ENCODE results near the gene FAM43B.

Gene FAM43B

GRCh38 chr1:20552728-20553445, 514 bp downstream of the FAM43B start:
- Histone ChIP-seq H3K4me3 (ENCODE audit: low read depth, low read length) (peak overlapping the region; percentile 70), H3K27ac (ENCODE audit: low read depth, low read length) (no peak overlapping the region), H3K4me1 (ENCODE audit: control insufficient read depth, insufficient read depth, low read length, unreplicated experiment) (peaks cover 4% of the 10 kb centered on the region), H2AFZ (ENCODE audit: low read length, unreplicated experiment) (no peak overlapping the region), H3K79me2 (ENCODE audit: control insufficient read depth, insufficient read depth, low read length, unreplicated experiment) (no peaks in the 10 kb centered on the region), H3K36me3 (ENCODE audit: insufficient read depth, low read length) (no peaks in the 10 kb centered on the region), H3K27me3 (ENCODE audit: insufficient read depth, low read length) (peaks cover 34% of the 10 kb centered on the region)

- H3K4me1 ChIP-seq (ENCODE audit: control insufficient read depth, insufficient read depth, low read length, unreplicated experiment): peaks cover 11% of the 10 kb centered on the region
- H2AFZ ChIP-seq (ENCODE audit: low read length, unreplicated experiment): no peak overlapping the region
- peaks cover 34% of the 10 kb centered on the region for H3K27me3 ChIP-seq (ENCODE audit: insufficient read depth, low read length)
- H3K36me3 ChIP-seq (ENCODE audit: insufficient read depth, low read length): no peaks in the 10 kb centered on the region
- H3K79me2 ChIP-seq (ENCODE audit: control insufficient read depth, insufficient read depth, low read length, unreplicated experiment): no peaks in the 10 kb centered on the region
- no peak overlapping the region for H3K27ac ChIP-seq (ENCODE audit: low read depth, low read length)
- H3K4me3 ChIP-seq (ENCODE audit: low read depth, low read length): no peak overlapping the region
These were observed 2.8 kb downstream of the FAM43B start for GRCh38 chr1:20555025-20555757.

GRCh38 chr1:20555758-20556120, 3.4 kb downstream of the FAM43B start:
- H3K4me1 ChIP-seq (ENCODE audit: control insufficient read depth, insufficient read depth, low read length, unreplicated experiment): peaks cover 11% of the 10 kb centered on the region
- H3K4me3 ChIP-seq (ENCODE audit: low read depth, low read length): no peak overlapping the region
- no peak overlapping the region for H3K27ac ChIP-seq (ENCODE audit: low read depth, low read length)
- H3K27me3 ChIP-seq (ENCODE audit: insufficient read depth, low read length): peaks cover 36% of the 10 kb centered on the region
- no peaks in the 10 kb centered on the region for H3K36me3 ChIP-seq (ENCODE audit: insufficient read depth, low read length)
- no peaks in the 10 kb centered on the region for H3K79me2 ChIP-seq (ENCODE audit: control insufficient read depth, insufficient read depth, low read length, unreplicated experiment)
- H2AFZ ChIP-seq (ENCODE audit: low read length, unreplicated experiment): no peak overlapping the region

- Histone ChIP-seq H3K27me3 (ENCODE audit: insufficient read depth, low read length) (peaks cover 35% of the 10 kb centered on the region), H2AFZ (ENCODE audit: low read length, unreplicated experiment) (no peak overlapping the region), H3K4me1 (ENCODE audit: control insufficient read depth, insufficient read depth, low read length, unreplicated experiment) (peaks cover 7% of the 10 kb centered on the region), H3K27ac (ENCODE audit: low read depth, low read length) (no peak overlapping the region), H3K79me2 (ENCODE audit: control insufficient read depth, insufficient read depth, low read length, unreplicated experiment) (no peaks in the 10 kb centered on the region), H3K36me3 (ENCODE audit: insufficient read depth, low read length) (no peaks in the 10 kb centered on the region), H3K4me3 (ENCODE audit: low read depth, low read length) (no peak overlapping the region)
These were observed 5.8 kb downstream of the FAM43B start for GRCh38 chr1:20558191-20558590.

- Histone ChIP-seq H3K4me1 (ENCODE audit: control insufficient read depth, insufficient read depth, low read length, unreplicated experiment) (peaks cover 7% of the 10 kb centered on the region), H3K79me2 (ENCODE audit: control insufficient read depth, insufficient read depth, low read length, unreplicated experiment) (no peaks in the 10 kb centered on the region), H3K36me3 (ENCODE audit: insufficient read depth, low read length) (no peaks in the 10 kb centered on the region), H3K27me3 (ENCODE audit: insufficient read depth, low read length) (peaks cover 20% of the 10 kb centered on the region), H2AFZ (ENCODE audit: low read length, unreplicated experiment) (no peak overlapping the region), H3K4me3 (ENCODE audit: low read depth, low read length) (no peak overlapping the region), H3K27ac (ENCODE audit: low read depth, low read length) (no peak overlapping the region)
These were observed 8.6 kb downstream of the FAM43B start for GRCh38 chr1:20560966-20561365.

GRCh38 chr1:20565234-20565633, 12.9 kb downstream of the FAM43B start:
- H3K4me1 ChIP-seq (ENCODE audit: control insufficient read depth, insufficient read depth, low read length, unreplicated experiment): no peaks in the 10 kb centered on the region
- H3K79me2 ChIP-seq (ENCODE audit: control insufficient read depth, insufficient read depth, low read length, unreplicated experiment): no peaks in the 10 kb centered on the region
- peaks cover 33% of the 10 kb centered on the region for H3K27me3 ChIP-seq (ENCODE audit: insufficient read depth, low read length)
- H3K36me3 ChIP-seq (ENCODE audit: insufficient read depth, low read length): no peaks in the 10 kb centered on the region
- H3K27ac ChIP-seq (ENCODE audit: low read depth, low read length): no peak overlapping the region
- H3K4me3 ChIP-seq (ENCODE audit: low read depth, low read length): no peak overlapping the region
- H2AFZ ChIP-seq (ENCODE audit: low read length, unreplicated experiment): no peak overlapping the region

GRCh38 chr1:20569523-20570098, 17.2 kb downstream of the FAM43B start:
- Histone ChIP-seq H2AFZ (ENCODE audit: low read length, unreplicated experiment) (no peak overlapping the region), H3K27ac (ENCODE audit: low read depth, low read length) (no peak overlapping the region), H3K4me1 (ENCODE audit: control insufficient read depth, insufficient read depth, low read length, unreplicated experiment) (no peaks in the 10 kb centered on the region), H3K4me3 (ENCODE audit: low read depth, low read length) (no peak overlapping the region), H3K27me3 (ENCODE audit: insufficient read depth, low read length) (peaks cover 17% of the 10 kb centered on the region), H3K36me3 (ENCODE audit: insufficient read depth, low read length) (no peaks in the 10 kb centered on the region), H3K79me2 (ENCODE audit: control insufficient read depth, insufficient read depth, low read length, unreplicated experiment) (no peaks in the 10 kb centered on the region)

GRCh38 chr1:20571427-20571826, 19.1 kb downstream of the FAM43B start:
- H3K27me3 ChIP-seq (ENCODE audit: insufficient read depth, low read length): peaks cover 15% of the 10 kb centered on the region
- no peak overlapping the region for H3K27ac ChIP-seq (ENCODE audit: low read depth, low read length)
- no peak overlapping the region for H2AFZ ChIP-seq (ENCODE audit: low read length, unreplicated experiment)
- H3K4me1 ChIP-seq (ENCODE audit: control insufficient read depth, insufficient read depth, low read length, unreplicated experiment): peaks cover 8% of the 10 kb centered on the region
- no peaks in the 10 kb centered on the region for H3K79me2 ChIP-seq (ENCODE audit: control insufficient read depth, insufficient read depth, low read length, unreplicated experiment)
- no peaks in the 10 kb centered on the region for H3K36me3 ChIP-seq (ENCODE audit: insufficient read depth, low read length)
- H3K4me3 ChIP-seq (ENCODE audit: low read depth, low read length): no peak overlapping the region

- H3K27me3 ChIP-seq (ENCODE audit: insufficient read depth, low read length): peaks cover 13% of the 10 kb centered on the region
- H3K27ac ChIP-seq (ENCODE audit: low read depth, low read length): no peak overlapping the region
- H3K4me3 ChIP-seq (ENCODE audit: low read depth, low read length): no peak overlapping the region
- no peak overlapping the region for H2AFZ ChIP-seq (ENCODE audit: low read length, unreplicated experiment)
- peaks cover 17% of the 10 kb centered on the region for H3K4me1 ChIP-seq (ENCODE audit: control insufficient read depth, insufficient read depth, low read length, unreplicated experiment)
- H3K79me2 ChIP-seq (ENCODE audit: control insufficient read depth, insufficient read depth, low read length, unreplicated experiment): no peaks in the 10 kb centered on the region
- H3K36me3 ChIP-seq (ENCODE audit: insufficient read depth, low read length): no peaks in the 10 kb centered on the region
These were observed 21.6 kb downstream of the FAM43B start for GRCh38 chr1:20573987-20574386.

GRCh38 chr1:20574686-20575540, 22.5 kb downstream of the FAM43B start:
- H3K4me1 ChIP-seq (ENCODE audit: control insufficient read depth, insufficient read depth, low read length, unreplicated experiment): peaks cover 19% of the 10 kb centered on the region
- H3K79me2 ChIP-seq (ENCODE audit: control insufficient read depth, insufficient read depth, low read length, unreplicated experiment): no peaks in the 10 kb centered on the region
- no peak overlapping the region for H3K4me3 ChIP-seq (ENCODE audit: low read depth, low read length)
- H3K27me3 ChIP-seq (ENCODE audit: insufficient read depth, low read length): peaks cover 4% of the 10 kb centered on the region
- no peak overlapping the region for H2AFZ ChIP-seq (ENCODE audit: low read length, unreplicated experiment)
- H3K36me3 ChIP-seq (ENCODE audit: insufficient read depth, low read length): no peaks in the 10 kb centered on the region
- H3K27ac ChIP-seq (ENCODE audit: low read depth, low read length): no peak overlapping the region
